ENCODE measurements around the gene ZNF652. TPM values are rescaled to one million over a fixed set of nuclear protein-coding genes. Genes with fewer than 3 reads are reported as not detected.
"Not testable (repeated sequence)": the region's sequence is repeated elsewhere in the genome, so short reads cannot be mapped to it uniquely, and the experiment has no call there.

The ZNF652 gene
- polyA plus RNA-seq, 4 donors, result 8.6 to 27.3 (median 17.6) TPM

DNA sequence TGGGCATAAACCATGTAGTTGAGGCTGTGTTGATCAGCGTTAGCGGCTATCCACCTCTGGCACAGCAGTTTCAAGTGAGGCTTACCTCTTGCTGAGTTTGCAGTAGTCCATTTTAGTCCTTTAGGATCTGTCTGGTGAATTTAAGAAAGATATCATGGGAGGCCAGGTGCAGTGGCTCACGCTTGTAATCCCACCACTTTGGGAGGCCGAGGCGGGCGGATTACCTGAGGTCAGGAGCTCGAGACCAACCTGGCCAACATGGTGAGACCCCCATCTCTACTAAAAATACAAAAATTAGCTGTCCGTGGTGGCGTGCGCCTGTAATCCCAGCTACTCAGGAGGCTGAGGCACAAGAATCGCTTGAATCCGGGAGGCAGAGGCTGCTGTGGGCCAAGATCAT is 86.1 kb downstream of the ZNF652 start:
- WGBS, 3 donors, result 92 to 94% (median 93%) methylated on average over 12 of the region's 12 CpGs
- FAIRE-seq, result not testable (repeated sequence)

DNA sequence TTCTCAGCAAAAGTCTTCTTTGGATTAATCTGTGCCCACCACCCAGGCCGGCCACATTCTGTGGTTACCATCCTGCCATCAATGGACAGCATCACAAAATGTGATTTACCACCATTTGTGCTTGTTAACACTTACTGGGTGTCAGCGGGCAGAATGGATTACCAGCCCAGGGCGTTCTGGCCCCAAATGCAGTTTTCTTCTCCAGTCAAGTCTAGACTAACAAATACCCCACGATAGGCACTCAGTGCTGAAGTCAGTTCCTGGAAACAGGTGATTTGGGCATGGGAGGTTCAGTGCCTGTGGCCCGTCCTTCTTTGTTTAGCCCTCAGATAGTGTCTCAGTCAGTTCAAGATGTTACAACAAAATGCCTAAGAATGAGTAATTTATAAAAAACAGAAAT is 92.7 kb downstream of the ZNF652 start:
- Histone ChIP-seq H3K4me3 (ENCODE audit: low read depth in 1 of 3, low read length in 3 of 3) (no peak overlapping the region), H3K9me3 (ENCODE audit: control insufficient read depth in 2 of 2, insufficient read depth in 1 of 2, low read depth in 1 of 2, low read length in 1 of 2) (no peaks in the 10 kb centered on the region), H3K4me1 (ENCODE audit: control insufficient read depth in 3 of 3, insufficient read depth in 2 of 3, low read depth in 1 of 3, low read length in 2 of 3) (no peaks in the 10 kb centered on the region), H3K27me3 (ENCODE audit: control insufficient read depth in 3 of 3, insufficient read depth in 3 of 3, low read length in 3 of 3) (no peaks in the 10 kb centered on the region), H3K27ac (ENCODE audit: low read depth in 1 of 3, low read length in 2 of 3) (no peak overlapping the region), H3K36me3 (ENCODE audit: control insufficient read depth in 3 of 3, insufficient read depth in 2 of 3, low read depth in 1 of 3, low read length in 3 of 3) (no peaks in the 10 kb centered on the region)
- FAIRE-seq, result no peak
- WGBS, 3 donors, result 81 to 87% (median 86%) methylated on average over 5 of the region's 5 CpGs
- no peak for DNase-seq

More for the DNA sequence above, 86.1 kb downstream of the ZNF652 start:
- not testable (repeated sequence) for H3K9me3 ChIP-seq (ENCODE audit: control insufficient read depth in 2 of 2, insufficient read depth in 1 of 2, low read depth in 1 of 2, low read length in 1 of 2); DNase-seq; H3K27me3 ChIP-seq (ENCODE audit: control insufficient read depth in 3 of 3, insufficient read depth in 3 of 3, low read length in 3 of 3); H3K36me3 ChIP-seq (ENCODE audit: control insufficient read depth in 3 of 3, insufficient read depth in 2 of 3, low read depth in 1 of 3, low read length in 3 of 3); H3K27ac ChIP-seq (ENCODE audit: low read depth in 1 of 3, low read length in 2 of 3); H3K4me3 ChIP-seq (ENCODE audit: low read depth in 1 of 3, low read length in 3 of 3); H3K4me1 ChIP-seq (ENCODE audit: control insufficient read depth in 3 of 3, insufficient read depth in 2 of 3, low read depth in 1 of 3, low read length in 2 of 3)

DNA sequence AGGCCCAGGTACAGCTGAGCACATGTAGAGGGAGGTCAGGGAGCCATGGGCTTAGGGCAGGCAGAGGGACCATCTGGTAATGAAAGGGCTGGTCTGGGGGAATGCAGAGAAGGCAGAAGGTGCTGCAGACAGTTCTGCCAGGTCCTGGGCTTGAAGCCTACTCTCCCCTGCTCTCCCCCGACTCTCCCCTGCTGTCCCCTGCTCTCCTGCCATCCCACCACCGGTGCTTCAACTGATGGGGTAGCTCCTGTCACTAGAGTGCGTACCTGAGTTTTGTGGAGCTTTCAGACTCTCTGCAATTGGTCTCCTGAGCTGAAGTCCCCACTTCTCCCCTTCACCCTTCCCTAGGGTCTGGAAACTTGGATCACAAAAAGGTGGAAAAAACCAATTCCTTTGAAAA is 94.1 kb downstream of the ZNF652 start:
- no peak for FAIRE-seq
- peaks cover 0 to 3% (median 0%) of the 10 kb centered on the region in 3 donors for H3K27me3 ChIP-seq (ENCODE audit: control insufficient read depth in 3 of 3, insufficient read depth in 3 of 3, low read length in 3 of 3)
- H3K36me3 ChIP-seq (ENCODE audit: control insufficient read depth in 3 of 3, insufficient read depth in 2 of 3, low read depth in 1 of 3, low read length in 3 of 3), result no peaks in the 10 kb centered on the region
- H3K27ac ChIP-seq (ENCODE audit: low read depth in 1 of 3, low read length in 2 of 3), result no peak overlapping the region
- H3K4me3 ChIP-seq (ENCODE audit: low read depth in 1 of 3, low read length in 3 of 3), result no peak overlapping the region
- no peaks in the 10 kb centered on the region for H3K4me1 ChIP-seq (ENCODE audit: control insufficient read depth in 3 of 3, insufficient read depth in 2 of 3, low read depth in 1 of 3, low read length in 2 of 3)
- DNase-seq, result no peak
- H3K9me3 ChIP-seq (ENCODE audit: control insufficient read depth in 2 of 2, insufficient read depth in 1 of 2, low read depth in 1 of 2, low read length in 1 of 2), result no peaks in the 10 kb centered on the region
- WGBS, 3 donors, result 70 to 81% (median 77%) methylated on average over 2 to 3 of the region's 3 CpGs

DNA sequence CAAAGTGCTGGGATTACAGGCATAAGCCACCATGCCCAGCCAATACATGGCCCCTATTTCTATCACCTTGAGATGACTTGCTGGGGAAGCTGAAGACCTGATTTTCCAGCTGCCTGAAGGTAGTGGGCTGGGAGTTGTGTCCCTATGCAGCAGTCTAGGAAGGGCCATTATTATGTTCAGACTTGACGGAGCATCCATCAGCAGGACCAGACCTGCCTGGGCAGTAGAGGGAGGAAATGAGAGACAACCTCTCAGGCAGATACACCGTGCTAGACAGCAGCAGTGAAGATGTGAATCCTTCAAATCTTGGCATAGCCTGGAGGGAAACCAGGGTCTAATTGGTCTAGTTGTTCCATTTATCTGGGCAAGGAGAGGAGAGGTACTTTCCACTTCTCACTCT is 95.8 kb downstream of the ZNF652 start:
- no peak for DNase-seq
- Histone ChIP-seq H3K27me3 (ENCODE audit: control insufficient read depth in 3 of 3, insufficient read depth in 3 of 3, low read length in 3 of 3) (peaks cover 0 to 4% (median 0%) of the 10 kb centered on the region in 3 donors), H3K4me1 (ENCODE audit: control insufficient read depth in 3 of 3, insufficient read depth in 2 of 3, low read depth in 1 of 3, low read length in 2 of 3) (no peaks in the 10 kb centered on the region), H3K27ac (ENCODE audit: low read depth in 1 of 3, low read length in 2 of 3) (no peak overlapping the region), H3K4me3 (ENCODE audit: low read depth in 1 of 3, low read length in 3 of 3) (no peak overlapping the region), H3K9me3 (ENCODE audit: control insufficient read depth in 2 of 2, insufficient read depth in 1 of 2, low read depth in 1 of 2, low read length in 1 of 2) (no peaks in the 10 kb centered on the region), H3K36me3 (ENCODE audit: control insufficient read depth in 3 of 3, insufficient read depth in 2 of 3, low read depth in 1 of 3, low read length in 3 of 3) (no peaks in the 10 kb centered on the region)
- FAIRE-seq, result no peak
- WGBS, 3 donors, result 82 to 85% (median 84%) methylated on average over 2 of the region's 2 CpGs

DNA sequence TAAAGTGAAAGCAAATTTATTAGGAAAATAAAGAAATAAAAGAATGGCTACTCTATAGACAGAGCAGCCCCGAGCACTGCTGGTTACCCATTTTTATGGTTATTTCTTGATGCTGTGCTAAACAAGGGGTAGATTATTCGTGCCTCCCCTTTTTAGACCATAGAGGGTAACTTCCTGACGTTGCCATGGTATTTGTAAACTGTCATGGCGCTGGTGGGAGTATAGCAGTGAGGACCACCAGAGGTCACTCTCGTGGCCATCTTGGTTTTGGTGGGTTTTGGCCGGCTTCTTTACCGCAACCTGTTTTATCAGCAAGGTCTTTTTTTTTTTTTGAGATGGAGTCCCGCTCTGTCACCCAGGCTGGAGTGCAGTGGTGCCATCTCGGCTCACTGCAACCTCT is 100.5 kb downstream of the ZNF652 start:
- peaks cover 0 to 16% (median 0%) of the 10 kb centered on the region in 3 donors for H3K27me3 ChIP-seq (ENCODE audit: control insufficient read depth in 3 of 3, insufficient read depth in 3 of 3, low read length in 3 of 3)
- WGBS, 3 donors, result 78 to 88% (median 83%) methylated on average over 9 of the region's 9 CpGs
- not testable (repeated sequence) for DNase-seq; H3K4me1 ChIP-seq (ENCODE audit: control insufficient read depth in 3 of 3, insufficient read depth in 2 of 3, low read depth in 1 of 3, low read length in 2 of 3); H3K36me3 ChIP-seq (ENCODE audit: control insufficient read depth in 3 of 3, insufficient read depth in 2 of 3, low read depth in 1 of 3, low read length in 3 of 3); H3K4me3 ChIP-seq (ENCODE audit: low read depth in 1 of 3, low read length in 3 of 3); H3K9me3 ChIP-seq (ENCODE audit: control insufficient read depth in 2 of 2, insufficient read depth in 1 of 2, low read depth in 1 of 2, low read length in 1 of 2); H3K27ac ChIP-seq (ENCODE audit: low read depth in 1 of 3, low read length in 2 of 3); FAIRE-seq

DNA sequence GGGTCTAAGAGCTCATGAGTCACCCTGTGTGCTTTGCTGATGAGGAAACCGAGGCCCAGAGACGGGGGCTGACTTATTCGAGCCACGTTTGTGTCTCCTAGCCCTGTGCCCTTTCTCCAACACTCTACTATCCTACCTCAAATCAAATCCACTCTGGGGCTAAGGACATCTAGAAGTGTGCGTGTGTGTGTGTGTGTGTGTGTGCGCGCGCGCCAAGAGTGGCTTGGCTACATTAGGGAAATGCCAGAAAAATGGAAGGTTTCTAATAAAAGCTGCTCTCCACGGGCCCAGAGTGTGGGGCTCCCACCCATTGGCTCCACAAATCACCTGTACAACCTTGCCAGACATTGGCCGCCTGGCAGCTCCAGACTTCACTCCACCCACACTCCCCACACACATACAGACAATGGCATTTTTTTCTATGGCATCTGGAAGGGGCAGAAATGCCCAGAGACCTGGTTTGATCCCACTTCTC is 101.2 kb downstream of the ZNF652 start:
- DNase-seq (peak in 1 of 2 donors; percentile 7), FAIRE-seq (no peak)
- 43 to 45% (median 44%) methylated on average over 11 of the region's 11 CpGs for WGBS, 3 donors
- Histone ChIP-seq H3K4me1 (ENCODE audit: control insufficient read depth in 3 of 3, insufficient read depth in 2 of 3, low read depth in 1 of 3, low read length in 2 of 3) (peaks cover 0 to 6% (median 0%) of the 10 kb centered on the region in 3 donors), H3K27ac (ENCODE audit: low read depth in 1 of 3, low read length in 2 of 3) (peak overlapping the region in 1 of 3 donors; percentile 39), H3K36me3 (ENCODE audit: control insufficient read depth in 3 of 3, insufficient read depth in 2 of 3, low read depth in 1 of 3, low read length in 3 of 3) (no peaks in the 10 kb centered on the region), H3K9me3 (ENCODE audit: control insufficient read depth in 2 of 2, insufficient read depth in 1 of 2, low read depth in 1 of 2, low read length in 1 of 2) (no peaks in the 10 kb centered on the region), H3K4me3 (ENCODE audit: low read depth in 1 of 3, low read length in 3 of 3) (peak overlapping the region in 2 of 3 donors; percentile 27 to 59), H3K27me3 (ENCODE audit: control insufficient read depth in 3 of 3, insufficient read depth in 3 of 3, low read length in 3 of 3) (peaks cover 0 to 16% (median 0%) of the 10 kb centered on the region in 3 donors)

DNA sequence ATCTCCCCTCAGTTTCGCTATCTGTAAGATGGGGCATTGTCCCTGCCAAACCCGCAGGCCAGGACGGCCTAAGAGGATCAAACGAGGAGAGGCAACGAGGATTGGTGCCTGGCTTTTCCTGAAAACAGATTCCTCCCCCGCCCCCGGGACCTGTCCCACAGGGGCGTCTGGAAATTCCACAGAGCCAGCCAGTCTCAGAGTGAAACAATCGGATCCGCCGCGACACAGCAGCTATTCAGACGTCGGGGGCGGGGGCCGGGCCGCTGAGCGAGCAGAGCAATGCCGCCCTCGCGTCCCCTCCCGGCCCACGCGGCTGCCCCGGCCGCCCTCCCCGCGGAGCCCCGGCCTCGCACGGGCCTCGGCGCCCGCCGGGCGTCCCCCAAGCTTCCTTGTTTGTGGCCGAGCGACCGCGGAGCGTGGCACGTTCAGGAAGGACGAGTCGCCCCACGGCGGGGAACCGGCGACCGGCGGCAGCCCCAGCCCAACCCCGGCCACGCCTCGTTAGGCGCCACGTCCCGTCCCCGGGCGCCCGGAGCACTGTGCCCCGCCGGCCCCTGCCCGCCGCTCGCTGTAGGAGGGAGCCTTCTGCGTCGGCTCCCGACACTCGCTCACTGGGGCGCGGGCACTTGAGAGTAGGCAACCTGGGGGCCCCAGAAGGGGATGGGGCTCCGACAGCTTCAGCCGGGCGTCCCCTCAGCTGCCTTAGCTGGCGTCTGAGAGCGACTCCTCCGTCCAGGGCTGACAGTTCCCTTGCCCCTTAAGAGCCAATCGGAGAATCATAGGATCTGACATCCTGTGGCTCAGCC is 101.8 kb downstream of the ZNF652 start:
- Histone ChIP-seq H3K27me3 (ENCODE audit: control insufficient read depth in 3 of 3, insufficient read depth in 3 of 3, low read length in 3 of 3) (peaks cover 0 to 16% (median 0%) of the 10 kb centered on the region in 3 donors), H3K4me1 (ENCODE audit: control insufficient read depth in 3 of 3, insufficient read depth in 2 of 3, low read depth in 1 of 3, low read length in 2 of 3) (peaks cover 0 to 6% (median 0%) of the 10 kb centered on the region in 3 donors), H3K4me3 (ENCODE audit: low read depth in 1 of 3, low read length in 3 of 3) (peak overlapping the region; percentile 27 to 59 (median 39)), H3K27ac (ENCODE audit: low read depth in 1 of 3, low read length in 2 of 3) (peak overlapping the region in 1 of 3 donors; percentile 39), H3K36me3 (ENCODE audit: control insufficient read depth in 3 of 3, insufficient read depth in 2 of 3, low read depth in 1 of 3, low read length in 3 of 3) (no peaks in the 10 kb centered on the region), H3K9me3 (ENCODE audit: control insufficient read depth in 2 of 2, insufficient read depth in 1 of 2, low read depth in 1 of 2, low read length in 1 of 2) (no peaks in the 10 kb centered on the region)
- DNase-seq (peak; percentile 49 to 68), FAIRE-seq (no peak)
- WGBS, 3 donors, result 1 to 2% (median 1%) methylated on average over 54 to 77 of the region's 77 CpGs

DNA sequence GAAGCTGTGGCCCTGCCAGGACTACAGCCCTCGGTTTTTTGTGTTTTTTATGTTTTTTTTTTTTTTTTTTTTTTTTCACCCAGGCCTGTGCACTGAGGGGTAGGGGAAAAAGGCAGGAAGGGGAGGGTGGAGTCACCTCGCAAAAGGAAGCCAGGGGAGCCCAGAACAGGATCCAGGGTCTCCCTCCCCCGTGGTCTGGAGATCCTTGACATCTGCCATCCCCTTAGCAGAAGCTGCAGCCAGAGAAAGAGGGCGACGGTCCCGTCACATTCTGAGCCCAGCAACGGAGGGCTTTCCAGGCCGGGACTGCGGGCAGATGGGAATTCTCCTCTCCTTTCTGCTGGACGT is 102.4 kb downstream of the ZNF652 start:
- Histone ChIP-seq H3K36me3 (ENCODE audit: control insufficient read depth in 3 of 3, insufficient read depth in 2 of 3, low read depth in 1 of 3, low read length in 3 of 3) (no peaks in the 10 kb centered on the region), H3K4me1 (ENCODE audit: control insufficient read depth in 3 of 3, insufficient read depth in 2 of 3, low read depth in 1 of 3, low read length in 2 of 3) (peaks cover 0 to 6% (median 0%) of the 10 kb centered on the region in 3 donors), H3K27ac (ENCODE audit: low read depth in 1 of 3, low read length in 2 of 3) (peak overlapping the region in 1 of 3 donors; percentile 39), H3K27me3 (ENCODE audit: control insufficient read depth in 3 of 3, insufficient read depth in 3 of 3, low read length in 3 of 3) (peaks cover 0 to 16% (median 0%) of the 10 kb centered on the region in 3 donors), H3K4me3 (ENCODE audit: low read depth in 1 of 3, low read length in 3 of 3) (peak overlapping the region in 2 of 3 donors; percentile 27 to 59), H3K9me3 (ENCODE audit: control insufficient read depth in 2 of 2, insufficient read depth in 1 of 2, low read depth in 1 of 2, low read length in 1 of 2) (no peaks in the 10 kb centered on the region)
- no peak for FAIRE-seq
- WGBS, 3 donors, result 12 to 18% (median 12%) methylated on average over 9 to 10 of the region's 10 CpGs
- no peak for DNase-seq

All from small intestine (tissue), 7 donors.